GM18505 (cell line): Measurements from ENCODE around the gene SLC5A9.

Source experiments
- ATAC-seq: cut with Tn5 transposase; IDR thresholded peaks from one replicate; pipeline ENCODE4 v1.9.1; 2021; ENCODE audit not compliant: unreplicated experiment
- POLR2A ChIP-seq: IDR thresholded peaks from 4 replicates; pipeline ENCODE4 v1.6.1; 2011; ENCODE audit warnings: borderline replicate concordance; ENCODE audit not compliant: insufficient read depth, insufficient read length; ENCODE audit errors: extremely low read depth

The SLC5A9 gene

DNA sequence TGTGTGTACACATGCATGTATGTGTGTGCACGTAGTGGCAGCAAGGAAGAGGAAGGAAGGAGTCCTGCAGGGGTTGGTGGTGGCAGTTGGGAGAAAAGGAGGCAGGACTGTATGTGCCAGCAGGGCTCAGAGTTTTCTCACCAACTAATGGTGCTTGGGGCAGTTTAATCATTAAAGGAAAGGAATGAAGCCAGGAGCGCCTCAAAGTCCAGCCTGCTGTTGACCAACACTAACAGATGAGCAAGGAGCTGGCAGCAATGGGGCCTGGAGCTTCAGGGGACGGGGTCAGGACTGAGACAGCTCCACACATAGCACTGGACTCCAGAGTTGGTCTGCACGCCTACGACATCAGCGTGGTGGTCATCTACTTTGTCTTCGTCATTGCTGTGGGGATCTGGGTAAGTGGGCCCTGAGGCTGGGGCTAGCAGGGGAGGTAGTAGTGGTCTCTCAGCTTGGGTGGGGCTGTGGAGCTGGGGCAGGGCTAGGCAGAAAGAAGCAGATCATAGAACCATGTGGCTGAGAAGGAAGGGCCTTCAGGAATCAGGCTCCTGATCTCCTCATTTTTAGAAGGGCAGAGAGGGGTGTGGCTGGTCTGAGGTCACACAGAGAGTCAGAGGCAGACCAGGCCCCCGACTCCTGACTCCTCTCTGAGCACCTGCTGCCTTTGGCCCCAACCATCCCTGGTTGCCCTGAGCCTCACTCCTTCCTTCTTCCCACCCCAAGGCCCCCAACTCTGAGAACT, at the start of gene SLC5A9:
Gene SLC5A9, plus strand, starts transcription at position 216 of the 742 bp plus-strand sequence. Its CDS starts 21 bp downstream, at position 237.
- no peak for TF ChIP-seq POLR2A
- no peak for ATAC-seq

DNA sequence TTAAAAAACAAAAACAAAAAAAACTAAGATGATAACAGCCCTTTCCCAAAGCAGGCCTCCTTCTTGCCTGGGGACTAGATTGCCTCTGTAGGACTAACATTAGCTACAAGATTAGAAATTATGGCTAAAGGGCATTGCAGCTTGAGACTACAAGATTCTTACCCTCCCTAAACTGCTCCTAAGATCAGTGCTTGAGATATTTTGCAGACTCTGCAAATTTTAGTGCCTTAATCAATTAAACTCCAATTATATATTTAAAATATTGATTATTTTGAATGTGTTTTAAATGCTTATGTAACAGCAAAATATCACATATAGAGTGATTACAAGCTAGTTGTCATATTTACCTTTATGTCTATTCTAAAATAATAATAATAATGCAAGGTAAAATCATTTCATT, 47.4 kb upstream of the SLC5A9 start:
- no peak for TF ChIP-seq POLR2A
- ATAC-seq, result no peak

DNA sequence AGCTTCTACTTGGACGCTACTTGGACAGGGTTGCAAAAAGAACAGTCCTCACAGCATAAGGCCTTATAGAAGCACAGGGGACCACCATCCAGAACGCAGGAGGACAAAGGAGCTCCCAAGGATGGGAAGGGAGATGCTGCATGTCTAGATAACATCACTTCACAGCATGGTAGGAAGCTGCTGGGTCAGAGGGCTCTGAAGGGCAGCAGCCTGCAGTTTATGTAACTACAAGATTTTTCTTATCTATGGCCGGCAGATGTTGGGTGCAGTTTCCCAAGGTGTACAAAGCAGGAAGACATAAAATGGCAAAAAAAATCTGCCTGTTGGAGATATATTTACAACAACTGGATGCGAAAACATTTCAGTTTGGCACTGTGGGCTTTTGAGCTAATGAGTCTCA, 45.3 kb upstream of the SLC5A9 start:
- ATAC-seq, result no peak
- TF ChIP-seq POLR2A, result no peak

DNA sequence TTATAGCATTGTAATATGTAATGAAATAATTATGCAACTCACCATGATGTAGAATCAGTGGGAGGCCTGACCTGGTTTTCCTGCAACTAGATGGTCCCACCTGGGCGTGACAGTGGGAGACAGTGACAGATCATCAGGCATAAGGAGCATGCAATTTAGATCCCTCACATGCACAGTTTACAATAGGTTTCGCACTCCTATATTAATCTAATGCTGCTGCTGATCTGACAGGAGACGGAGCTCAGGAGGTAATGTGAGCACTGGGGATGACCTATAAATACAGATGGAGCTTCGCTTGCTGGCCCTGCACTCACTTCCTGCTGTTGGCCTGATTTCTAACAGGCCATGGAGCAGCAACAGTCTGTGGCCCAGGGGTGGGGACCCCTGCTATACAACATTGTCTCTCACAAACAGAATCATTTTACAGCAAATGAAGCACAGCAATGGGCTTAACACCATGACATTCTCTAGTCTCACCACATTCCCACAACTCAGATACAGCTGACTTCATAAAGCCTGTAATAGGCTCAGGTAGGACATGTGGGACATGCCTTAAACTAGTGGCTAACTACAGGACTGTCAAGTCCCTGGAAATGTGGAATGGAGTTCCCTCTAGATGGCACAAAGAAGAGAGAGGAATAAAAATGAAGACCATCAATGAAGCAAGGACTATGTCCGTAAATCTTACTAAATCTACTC, 40.7 kb upstream of the SLC5A9 start:
- ATAC-seq, result no peak
- TF ChIP-seq POLR2A, result no peak

DNA sequence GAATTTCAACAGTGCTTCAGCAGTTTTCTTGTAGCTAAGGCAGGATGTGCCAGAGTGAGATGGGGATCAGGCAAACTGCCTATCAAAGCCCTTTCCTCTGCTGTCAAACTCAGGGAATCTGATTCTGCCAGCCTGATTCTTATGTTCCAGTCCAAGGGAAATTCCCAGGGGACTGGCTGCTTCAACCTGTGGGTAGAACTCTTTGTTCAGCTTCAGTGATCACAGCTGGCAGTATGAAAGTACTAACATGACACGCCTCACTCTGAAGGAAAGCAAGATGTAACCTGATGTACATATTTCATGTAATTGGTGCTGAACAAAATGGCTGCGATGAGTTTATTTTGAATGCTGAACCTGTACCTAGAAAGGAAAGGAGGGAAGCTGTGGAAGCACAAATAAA, 40.1 kb upstream of the SLC5A9 start:
- no peak for TF ChIP-seq POLR2A
- ATAC-seq, result peak; percentile 69

DNA sequence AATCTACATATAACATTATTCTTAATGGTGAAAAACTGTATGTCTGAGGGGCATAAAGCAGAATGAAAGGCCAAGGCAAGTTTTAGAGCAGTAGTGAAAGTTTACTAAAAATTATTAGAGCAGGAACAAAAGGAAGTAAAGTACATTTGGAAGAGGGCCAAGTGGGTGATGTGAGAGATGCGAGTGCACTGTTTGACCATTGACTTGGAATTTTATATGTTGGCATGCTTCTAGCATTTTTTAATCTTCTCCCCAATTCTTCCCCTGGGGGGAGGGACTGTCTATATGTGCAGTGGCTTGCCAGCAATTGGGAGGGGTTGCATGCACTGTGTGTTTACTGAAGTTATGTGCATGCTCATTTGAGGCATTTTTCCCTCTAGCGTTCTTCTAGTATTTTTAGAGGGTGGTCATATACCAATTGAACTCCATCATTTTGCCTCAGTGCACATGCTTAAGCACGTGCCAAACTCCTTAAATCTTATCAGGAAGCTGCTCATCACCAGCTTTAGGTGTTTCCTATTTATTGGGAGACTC, 36.1 kb upstream of the SLC5A9 start:
- TF ChIP-seq POLR2A, result no peak
- no peak for ATAC-seq

DNA sequence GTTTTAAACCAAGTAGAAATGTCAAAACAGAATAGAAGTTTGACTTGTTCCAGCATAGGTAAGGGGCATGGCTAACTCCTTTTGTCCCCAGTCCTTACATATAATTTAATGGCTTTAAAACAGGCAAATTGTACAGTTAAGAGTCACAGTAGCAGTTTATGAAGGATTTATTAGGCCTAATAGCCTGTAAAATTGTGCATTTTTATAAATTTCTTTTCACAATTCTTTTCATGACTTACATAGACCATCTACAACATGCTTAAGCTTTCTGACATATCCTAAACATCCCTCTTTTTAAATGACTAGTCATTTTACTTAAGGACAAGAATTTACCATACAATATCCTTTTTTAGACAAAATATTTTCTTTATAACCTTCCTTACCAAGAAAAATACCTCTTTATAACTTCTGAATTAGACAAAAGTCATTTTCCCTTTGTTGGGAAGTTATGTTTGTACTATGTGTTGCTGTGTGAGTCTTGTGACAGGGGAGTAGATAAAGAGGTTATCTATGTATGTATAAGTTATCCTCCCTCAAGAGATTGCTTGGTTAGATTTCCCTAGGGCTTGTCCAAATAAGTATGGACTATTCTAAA, 34.5 kb upstream of the SLC5A9 start:
- TF ChIP-seq POLR2A, result no peak
- ATAC-seq, result no peak

DNA sequence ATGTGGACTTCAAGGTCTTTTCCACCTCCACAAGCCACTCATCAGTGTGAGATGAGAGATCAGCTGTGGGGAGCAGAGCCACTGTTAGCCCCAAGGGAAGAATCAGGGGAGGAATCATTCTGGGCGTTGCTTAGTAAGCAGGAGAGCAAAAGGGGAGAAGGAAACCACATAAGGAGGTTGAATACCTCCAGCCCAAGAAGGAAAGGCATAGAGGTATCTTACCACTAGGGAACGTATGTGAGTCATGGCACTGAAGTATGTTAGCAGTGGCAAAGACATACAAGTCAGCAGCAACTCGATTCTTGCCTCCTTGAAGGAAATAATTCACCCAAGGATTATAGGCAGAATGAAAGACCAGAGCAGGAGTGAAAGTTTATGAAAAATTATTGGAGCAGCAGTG, 31.6 kb upstream of the SLC5A9 start:
- no peak for TF ChIP-seq POLR2A
- ATAC-seq, result no peak

DNA sequence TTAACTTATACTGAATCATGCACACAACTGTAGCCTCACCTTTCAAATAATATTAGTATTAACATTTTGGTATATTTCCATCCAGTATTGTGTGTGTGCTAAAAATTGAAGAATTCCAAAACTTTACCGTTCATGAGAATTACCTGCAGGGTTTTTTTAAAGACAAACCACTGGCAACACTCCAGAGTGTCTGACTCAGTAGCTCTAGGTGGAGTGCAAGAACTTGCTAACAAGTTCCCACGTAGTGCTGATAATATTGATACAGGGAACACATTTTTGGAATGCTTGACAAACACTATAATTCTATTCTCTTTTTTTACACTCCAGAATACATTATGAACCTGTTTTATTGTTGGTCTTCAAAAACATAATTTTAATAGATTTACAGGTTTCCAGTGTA, 27.7 kb upstream of the SLC5A9 start:
- TF ChIP-seq POLR2A, result no peak
- no peak for ATAC-seq

DNA sequence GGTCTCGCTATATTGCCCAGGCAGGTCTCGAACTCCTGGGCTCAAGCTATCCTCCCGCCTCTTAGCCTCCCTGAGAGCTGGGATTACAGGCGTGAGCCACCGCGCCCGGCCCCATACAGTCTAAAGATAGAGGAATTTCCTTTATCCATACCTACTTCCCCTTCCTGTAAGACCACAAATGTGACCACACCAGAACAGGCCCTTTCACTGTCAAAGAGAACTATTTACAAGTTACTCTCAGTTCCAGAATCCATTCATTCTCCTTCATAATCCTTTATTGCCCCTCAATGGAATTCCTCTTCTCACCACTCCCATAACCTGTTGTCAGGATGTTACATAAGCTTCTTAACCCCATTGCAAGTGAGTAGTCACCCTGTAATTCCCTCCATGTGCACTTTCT, 26.3 kb upstream of the SLC5A9 start:
- no peak for ATAC-seq
- no peak for TF ChIP-seq POLR2A

DNA sequence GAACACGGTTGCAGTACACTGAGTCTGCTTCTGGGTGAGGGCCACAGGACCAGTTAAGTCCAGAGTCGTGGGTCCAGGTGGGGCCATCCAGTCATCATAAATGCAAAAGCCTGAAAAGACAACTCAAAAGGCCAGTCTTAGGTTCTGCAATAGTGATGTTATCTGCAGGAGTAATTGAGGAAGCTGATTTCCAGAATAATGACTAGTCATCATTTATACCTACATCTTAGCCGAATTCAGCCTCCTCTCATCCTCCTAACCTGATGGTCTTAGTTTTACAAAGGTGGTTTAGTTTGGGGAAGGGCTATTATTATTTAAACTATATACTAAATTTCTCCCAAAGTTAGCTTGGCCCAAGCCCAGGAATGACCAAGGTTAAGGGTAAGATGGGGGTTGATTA, 23.5 kb upstream of the SLC5A9 start:
- no peak for TF ChIP-seq POLR2A
- no peak for ATAC-seq

DNA sequence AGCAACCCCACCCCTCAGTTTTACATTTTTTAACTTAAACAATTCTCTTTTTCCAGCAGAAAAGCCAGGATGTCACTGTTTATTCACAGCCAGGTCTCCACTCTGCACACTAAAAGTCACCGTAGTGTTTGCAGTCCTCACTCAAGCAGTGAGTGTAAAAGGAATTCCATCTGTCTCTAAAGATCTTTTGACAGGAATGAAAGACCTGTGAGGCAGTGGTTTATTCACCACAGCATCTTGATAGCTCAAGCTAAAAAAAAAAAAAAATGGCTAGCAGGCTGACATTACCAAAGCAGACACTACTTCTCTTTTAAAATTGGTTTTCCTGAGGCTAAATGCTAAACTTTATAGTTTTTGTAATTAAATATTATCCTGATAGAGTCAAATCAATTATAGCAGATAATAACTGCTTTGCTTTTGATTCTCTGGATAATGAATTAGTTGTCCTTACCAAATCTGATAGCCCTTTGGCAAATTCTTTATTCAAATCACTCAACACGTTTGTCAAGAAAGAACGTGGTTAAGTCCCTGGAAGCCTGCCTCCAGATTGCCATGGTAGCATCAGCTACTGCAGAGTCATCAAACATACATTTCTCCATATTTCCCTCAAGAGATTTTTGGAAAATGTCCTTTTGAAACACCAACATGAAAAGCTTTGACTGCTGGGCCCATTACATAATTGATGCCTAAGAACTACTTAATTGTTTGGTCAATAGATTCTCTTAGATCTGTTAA, 22.2 kb upstream of the SLC5A9 start:
- ATAC-seq, result no peak
- no peak for TF ChIP-seq POLR2A
